AG08396 (cell line): ENCODE data around the gene ZNF425.
"Not testable (repeated sequence)": the region's sequence is repeated elsewhere in the genome, so short reads cannot be mapped to it uniquely, and the experiment has no call there.

Experiments used
- DNase-seq: peaks from one replicate; pipeline ENCODE4 v3.0.0; 2012; ENCODE audit warnings: low spot score, mixed read lengths

The ZNF425 gene

GRCh38 chr7:149125863-149126661 lies at the start of gene ZNF425:
ZNF425 (minus strand) TSS chr7:149126324; CDS start chr7:149126213, 111 bp downstream.
- DNase-seq: peak; percentile 98

- DNase-seq: no peak
Measured at GRCh38 chr7:149175150-149175549, 49.0 kb upstream of the ZNF425 start.

- DNase-seq: no peak
Measured at GRCh38 chr7:149172534-149172920, 46.4 kb upstream of the ZNF425 start.

GRCh38 chr7:149171892-149172533 lies 45.9 kb upstream of the ZNF425 start:
- DNase-seq: no peak

- DNase-seq: no peak
Measured at GRCh38 chr7:149166630-149167352, 40.7 kb upstream of the ZNF425 start.

- DNase-seq: no peak
Measured at GRCh38 chr7:149166142-149166541, 40.0 kb upstream of the ZNF425 start.

- DNase-seq: no peak
Measured at GRCh38 chr7:149161241-149161848, 35.2 kb upstream of the ZNF425 start.

GRCh38 chr7:149156898-149157297 lies 30.8 kb upstream of the ZNF425 start:
- no peak for DNase-seq

GRCh38 chr7:149154056-149154455 lies 27.9 kb upstream of the ZNF425 start:
- no peak for DNase-seq

- no peak for DNase-seq
Measured at GRCh38 chr7:149153346-149153745, 27.2 kb upstream of the ZNF425 start.

- DNase-seq: no peak
Measured at GRCh38 chr7:149150981-149151380, 24.9 kb upstream of the ZNF425 start.

GRCh38 chr7:149147752-149148653 lies 21.9 kb upstream of the ZNF425 start:
- peak; percentile 88 for DNase-seq

- DNase-seq: peak; percentile 97
Measured at GRCh38 chr7:149147072-149147751, 21.1 kb upstream of the ZNF425 start, which contains the start of gene ZNF398. ZNF398 (plus strand) TSS chr7:149147453; CDS start chr7:149147743, 290 bp downstream.

- DNase-seq: no peak
Measured at GRCh38 chr7:149145031-149145845, 19.1 kb upstream of the ZNF425 start.

- not testable (repeated sequence) for DNase-seq
Measured at GRCh38 chr7:149144436-149144922, 18.4 kb upstream of the ZNF425 start.

- DNase-seq: no peak
Measured at GRCh38 chr7:149141893-149142292, 15.8 kb upstream of the ZNF425 start.

GRCh38 chr7:149140831-149141230 lies 14.7 kb upstream of the ZNF425 start:
- DNase-seq: no peak

GRCh38 chr7:149136118-149136517 lies 10.0 kb upstream of the ZNF425 start:
- no peak for DNase-seq

GRCh38 chr7:149133028-149133710 lies 7.0 kb upstream of the ZNF425 start:
- no peak for DNase-seq
